Measurements from ENCODE around the gene KXD1.

KXD1 gene

DNA sequence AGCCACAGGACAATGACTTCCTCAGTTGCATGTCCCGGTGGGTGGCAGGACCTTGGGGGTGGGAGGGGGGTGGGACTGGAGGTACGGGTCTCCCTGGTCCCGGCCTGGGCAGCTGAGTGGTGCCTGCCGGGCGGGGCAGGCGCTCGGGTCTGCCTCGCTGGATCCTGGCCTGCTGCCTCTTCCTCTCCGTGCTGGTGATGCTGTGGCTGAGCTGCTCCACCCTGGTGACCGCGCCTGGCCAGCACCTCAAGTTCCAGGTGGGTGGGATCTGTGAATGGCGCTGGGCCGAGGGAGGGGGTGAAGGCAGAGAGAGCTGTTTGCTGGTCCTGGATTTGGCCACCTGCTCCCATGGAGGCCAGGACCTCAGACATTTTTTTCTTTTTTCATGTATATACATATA, 60.6 kb downstream of the KXD1 start:
- no peak overlapping the region for H3K4me3 ChIP-seq (ENCODE audit: low read depth, low read length)
- TF ChIP-seq CTCF (conservative IDR thresholded peaks at IDR 0.05; ENCODE audit: low read depth, low read length): no peak
- DNase-seq (ENCODE audit: low read depth): no peak
